ENCODE measurements around the gene PACRG.

DNA sequence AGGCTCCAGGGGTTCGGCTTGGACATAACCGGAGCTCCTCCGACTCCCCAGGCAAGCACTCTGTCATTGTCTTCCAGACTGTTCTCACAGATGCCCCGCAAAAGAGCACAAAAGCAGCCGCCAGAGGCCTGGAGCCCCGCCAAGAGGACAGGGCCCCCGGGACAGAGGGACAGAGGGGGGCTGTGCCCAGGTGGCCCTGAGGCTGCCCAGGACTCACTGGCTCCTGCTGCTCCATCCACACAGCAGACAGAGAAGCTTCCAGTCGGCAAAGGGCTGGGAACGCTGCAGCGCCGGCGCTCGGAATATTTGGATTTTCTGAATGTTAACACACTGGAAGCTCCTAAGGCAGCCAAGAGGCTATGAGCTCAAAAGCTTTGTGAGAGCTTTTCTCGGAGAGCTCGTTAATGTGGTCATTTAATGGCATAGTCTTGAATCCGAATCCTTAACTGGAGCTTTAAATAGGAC, 618.8 kb downstream of the PACRG start:
- no peak for TF ChIP-seq POLR2A (IDR thresholded peaks at IDR 0.05; ENCODE audit: low read length)
- TF ChIP-seq GATA1 (IDR thresholded peaks at IDR 0.05; ENCODE audit: low read depth, low read length): no peak
